Endodermal cell (in vitro differentiated cells): Measurements from ENCODE around the gene ZNF32. TPM values are rescaled to one million over a fixed set of nuclear protein-coding genes. Genes with fewer than 3 reads are reported as not detected.

ENCODE experiments used
- DNase-seq: peaks from one replicate; pipeline ENCODE4 v3.0.0-alpha.2; 2017
- H3K27ac ChIP-seq: 2 replicates; pipeline ENCODE4 v1.5.1; 2013; ENCODE audit warnings: mild to moderate bottlenecking, low read depth, low read length, moderate library complexity
- H3K27me3 ChIP-seq: 2 replicates; pipeline ENCODE4 v1.6.1; 2013; ENCODE audit warnings: mild to moderate bottlenecking, low read length, moderate library complexity; ENCODE audit not compliant: insufficient read depth, control insufficient read depth, poor library complexity, severe bottlenecking
- H3K36me3 ChIP-seq: 2 replicates; pipeline ENCODE4 v1.7.0; 2013; ENCODE audit warnings: mild to moderate bottlenecking, low read length, moderate library complexity; ENCODE audit not compliant: control insufficient read depth, insufficient read depth
- H3K4me1 ChIP-seq: one replicate; pipeline ENCODE4 v1.7.0; 2013; ENCODE audit warnings: low read length; ENCODE audit not compliant: control insufficient read depth, insufficient read depth
- H3K4me3 ChIP-seq: 2 replicates; pipeline ENCODE4 v1.5.1; 2013; ENCODE audit warnings: mild to moderate bottlenecking, low read length, moderate library complexity
- H3K9ac ChIP-seq: 2 replicates; pipeline ENCODE4 v1.6.1; 2013; ENCODE audit warnings: mild to moderate bottlenecking, low read length, moderate library complexity; ENCODE audit not compliant: poor library complexity, severe bottlenecking; ENCODE audit errors: extremely low read depth
- H3K9me3 ChIP-seq: 2 replicates; pipeline ENCODE4 v1.6.1; 2013; ENCODE audit warnings: mild to moderate bottlenecking, low read length, moderate library complexity; ENCODE audit not compliant: control insufficient read depth
- H3K27ac Mint-ChIP-seq: 2 replicates; pipeline ENCODE4 v1.8.0; 2020; ENCODE audit warnings: mixed read lengths
- H3K27me3 Mint-ChIP-seq: 2 replicates; pipeline ENCODE4 v1.8.0; 2021; ENCODE audit warnings: mild to moderate bottlenecking, mixed read lengths; ENCODE audit not compliant: insufficient read depth
- H3K36me3 Mint-ChIP-seq: 2 replicates; pipeline ENCODE4 v1.8.0; 2020; ENCODE audit warnings: low read depth, mixed read lengths
- H3K4me1 Mint-ChIP-seq: 2 replicates; pipeline ENCODE4 v1.8.0; 2020; ENCODE audit warnings: mixed read lengths
- H3K4me3 Mint-ChIP-seq: 2 replicates; pipeline ENCODE4 v1.8.0; 2020; ENCODE audit warnings: mild to moderate bottlenecking, moderate library complexity, mixed read lengths
- H3K9me3 Mint-ChIP-seq: 2 replicates; pipeline ENCODE4 v1.8.0; 2020; ENCODE audit warnings: mild to moderate bottlenecking, mixed read lengths
- WGBS, 2 experiments: methylation state at CpG; one replicate each; pipeline versions ENCODE4 v1.1.5 to v1.1.7; 2013; ENCODE audit warnings: missing lambda C conversion rate in 2 of 2, mixed read lengths in 1 of 2; ENCODE audit not compliant: insufficient coverage in 1 of 2, insufficient read length in 1 of 2; 5-methylcytosine and 5-hydroxymethylcytosine counted together
- total RNA-seq, 2 donors: library from RNA; stranded (reverse); fragmentation: NEBNext Ultra II Directional in 1 of 2; extraction: Animal tissue kit (Norgen Biotek cat#: 25700) in 1 of 2; gene quantifications; 2 replicates in 1 of 2; 3 replicates in 1 of 2; pipeline ENCODE4 v1.2.1, GENCODE V29; 2021
- TF ChIP-seq, protein P1 (sequence below): fragments of 200-600 bp; sonication (generic); conservative IDR thresholded peaks from 2 replicates; pipeline ENCODE4 v1.5.0; 2021; ENCODE audit warnings: antibody characterized with exemption, mild to moderate bottlenecking

Gene ZNF32
- total RNA-seq, 2 donors from 2014 or later = 21.4 to 29.0 TPM

DNA sequence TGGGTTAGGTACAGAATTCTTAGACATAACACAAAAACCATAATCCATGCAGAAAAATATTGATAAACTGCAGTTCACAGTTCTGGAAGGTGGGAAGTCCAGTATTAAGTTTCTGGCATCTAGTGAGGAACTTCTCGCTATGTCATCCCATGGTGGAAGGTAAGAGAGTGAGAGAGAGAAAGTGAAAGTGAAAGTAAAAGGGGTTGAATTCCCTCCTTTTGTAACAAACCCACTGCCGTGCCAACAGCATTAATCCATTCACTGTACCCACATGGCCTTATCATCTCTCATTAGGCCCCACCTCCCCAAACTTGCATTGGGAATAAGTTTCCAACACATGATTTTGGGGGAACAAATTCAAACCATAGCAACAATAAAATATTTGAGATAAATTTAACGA lies 25.3 kb downstream of the ZNF32 start:
- Histone ChIP-seq H3K9ac (no peak overlapping the region), H3K36me3 (no peaks in the 10 kb centered on the region), H3K9me3 (no peaks in the 10 kb centered on the region), H3K4me3 (no peak overlapping the region), H3K4me1 (no peaks in the 10 kb centered on the region), H3K27me3 (no peaks in the 10 kb centered on the region), H3K27ac (no peak overlapping the region)
- TF ChIP-seq, protein P1, sequence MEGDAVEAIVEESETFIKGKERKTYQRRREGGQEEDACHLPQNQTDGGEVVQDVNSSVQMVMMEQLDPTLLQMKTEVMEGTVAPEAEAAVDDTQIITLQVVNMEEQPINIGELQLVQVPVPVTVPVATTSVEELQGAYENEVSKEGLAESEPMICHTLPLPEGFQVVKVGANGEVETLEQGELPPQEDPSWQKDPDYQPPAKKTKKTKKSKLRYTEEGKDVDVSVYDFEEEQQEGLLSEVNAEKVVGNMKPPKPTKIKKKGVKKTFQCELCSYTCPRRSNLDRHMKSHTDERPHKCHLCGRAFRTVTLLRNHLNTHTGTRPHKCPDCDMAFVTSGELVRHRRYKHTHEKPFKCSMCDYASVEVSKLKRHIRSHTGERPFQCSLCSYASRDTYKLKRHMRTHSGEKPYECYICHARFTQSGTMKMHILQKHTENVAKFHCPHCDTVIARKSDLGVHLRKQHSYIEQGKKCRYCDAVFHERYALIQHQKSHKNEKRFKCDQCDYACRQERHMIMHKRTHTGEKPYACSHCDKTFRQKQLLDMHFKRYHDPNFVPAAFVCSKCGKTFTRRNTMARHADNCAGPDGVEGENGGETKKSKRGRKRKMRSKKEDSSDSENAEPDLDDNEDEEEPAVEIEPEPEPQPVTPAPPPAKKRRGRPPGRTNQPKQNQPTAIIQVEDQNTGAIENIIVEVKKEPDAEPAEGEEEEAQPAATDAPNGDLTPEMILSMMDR = no peak
- H3K27ac Mint-ChIP-seq = no peak overlapping the region
- no peaks in the 10 kb centered on the region for H3K4me1 Mint-ChIP-seq
- peaks cover 4% of the 10 kb centered on the region for H3K36me3 Mint-ChIP-seq
- H3K27me3 Mint-ChIP-seq = no peaks in the 10 kb centered on the region
- peaks cover 27% of the 10 kb centered on the region for H3K9me3 Mint-ChIP-seq
- no peak for DNase-seq
- no peak overlapping the region for H3K4me3 Mint-ChIP-seq
- WGBS, 2 experiments = 86 to 100% methylated on average over 1 to 3 of the region's 3 CpGs

DNA sequence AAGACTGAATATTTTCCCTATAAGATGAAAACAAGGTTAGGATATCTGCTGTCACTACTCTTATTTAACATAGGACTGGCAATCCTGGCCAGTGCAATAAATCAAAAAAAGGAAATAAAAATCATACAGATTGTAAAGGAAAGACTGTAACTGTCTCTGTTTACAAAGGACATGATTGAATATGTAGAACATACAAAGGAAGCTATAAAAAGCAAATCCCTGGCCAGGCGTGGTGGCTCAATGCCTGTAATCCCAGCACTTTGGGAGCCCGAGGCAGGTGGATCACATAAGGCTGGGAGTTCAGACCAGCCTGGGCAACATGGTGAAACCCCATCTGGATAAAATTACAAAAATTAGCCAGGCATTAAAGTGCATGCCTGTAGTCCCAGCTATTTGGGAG lies 26.6 kb downstream of the ZNF32 start:
- H3K27ac Mint-ChIP-seq = no peak overlapping the region

DNA sequence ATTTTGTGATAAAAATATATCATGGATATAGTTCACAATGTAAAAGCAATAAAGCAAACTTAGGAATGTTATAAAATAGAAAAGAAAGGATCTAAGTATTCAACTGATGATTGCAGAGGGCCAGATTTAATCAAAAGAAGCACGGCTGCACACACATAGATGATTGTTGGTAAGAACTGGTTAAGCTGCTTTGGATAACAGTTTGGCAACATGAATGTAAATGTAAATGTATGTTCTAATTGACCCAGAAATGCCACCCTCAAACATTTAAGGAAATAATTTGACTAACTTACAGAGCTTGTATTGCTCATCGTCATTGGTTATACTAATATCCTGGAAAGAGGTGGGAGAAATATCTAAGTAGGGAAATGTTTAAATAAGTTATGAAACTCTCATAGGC lies 29.3 kb downstream of the ZNF32 start:
- Mint-ChIP-seq H3K27ac (no peak overlapping the region), H3K27me3 (no peaks in the 10 kb centered on the region), H3K36me3 (peaks cover 37% of the 10 kb centered on the region), H3K4me1 (no peaks in the 10 kb centered on the region), H3K4me3 (no peak overlapping the region), H3K9me3 (peaks cover 50% of the 10 kb centered on the region)
- peaks cover 30% of the 10 kb centered on the region for H3K9me3 ChIP-seq
- no peak overlapping the region for H3K27ac ChIP-seq
- WGBS, 2 experiments = 83 to 88% methylated on average over 1 to 2 of the region's 2 CpGs
- no peak overlapping the region for H3K4me3 ChIP-seq
- TF ChIP-seq, protein P1 = no peak
- H3K36me3 ChIP-seq = peaks cover 18% of the 10 kb centered on the region
- H3K27me3 ChIP-seq = no peaks in the 10 kb centered on the region
- H3K9ac ChIP-seq = no peak overlapping the region
- no peaks in the 10 kb centered on the region for H3K4me1 ChIP-seq
- no peak for DNase-seq

More for the DNA sequence above, 26.6 kb downstream of the ZNF32 start:
- no peak overlapping the region for H3K9ac ChIP-seq
- H3K4me3 ChIP-seq = no peak overlapping the region
- peaks cover 36% of the 10 kb centered on the region for H3K9me3 Mint-ChIP-seq
- no peaks in the 10 kb centered on the region for H3K4me1 ChIP-seq
- TF ChIP-seq, protein P1 = no peak
- H3K4me3 Mint-ChIP-seq = no peak overlapping the region
- no peaks in the 10 kb centered on the region for H3K27me3 Mint-ChIP-seq
- no peak for DNase-seq
- H3K27me3 ChIP-seq = no peaks in the 10 kb centered on the region
- 90 to 100% methylated on average over 1 to 2 of the region's 2 CpGs for WGBS, 2 experiments
- H3K4me1 Mint-ChIP-seq = no peaks in the 10 kb centered on the region
- H3K9me3 ChIP-seq = peaks cover 10% of the 10 kb centered on the region
- H3K27ac ChIP-seq = no peak overlapping the region
- peaks cover 12% of the 10 kb centered on the region for H3K36me3 Mint-ChIP-seq
- H3K36me3 ChIP-seq = peaks cover 4% of the 10 kb centered on the region
